Mesothelial cell of epicardium (in vitro differentiated cells): ENCODE results near the gene ARHGEF25. TPM values are rescaled to one million over a fixed set of nuclear protein-coding genes. Genes with fewer than 3 reads are reported as not detected.

Source experiments
- DNase-seq, 2 experiments: peaks; one replicate each; pipeline ENCODE4 v3.0.0; 2021; ENCODE audit warnings: low spot score in 2 of 2; ENCODE audit not compliant: unreplicated experiment in 2 of 2
- H3K27ac Mint-ChIP-seq: 2 replicates; pipeline ENCODE4 v1.8.0; 2021; ENCODE audit warnings: mixed read lengths
- H3K27me3 Mint-ChIP-seq: 2 replicates; pipeline ENCODE4 v1.8.0; 2021; ENCODE audit warnings: low read depth, mixed read lengths
- H3K36me3 Mint-ChIP-seq: 2 replicates; pipeline ENCODE4 v1.8.0; 2021; ENCODE audit warnings: mixed read lengths
- H3K4me1 Mint-ChIP-seq: 2 replicates; pipeline ENCODE4 v1.8.0; 2021; ENCODE audit warnings: mixed read lengths
- H3K4me3 Mint-ChIP-seq: 2 replicates; pipeline ENCODE4 v1.8.0; 2021; ENCODE audit warnings: mild to moderate bottlenecking, moderate library complexity, mixed read lengths
- H3K9me3 Mint-ChIP-seq: 2 replicates; pipeline ENCODE4 v1.8.0; 2021; ENCODE audit warnings: mixed read lengths
- CTCF ChIP-seq: fragments of 200-600 bp; sonication (generic); IDR thresholded peaks from one replicate; pipeline ENCODE4 v1.5.0; 2021; ENCODE audit warnings: antibody characterized with exemption; ENCODE audit not compliant: unreplicated experiment
- total RNA-seq: library from RNA; stranded (reverse); gene quantifications from 3 replicates; pipeline ENCODE4 v1.2.1, GENCODE V29; 2021

Gene ARHGEF25
- total RNA-seq, 1 donor from 2014 or later: 65.0 TPM

GRCh38 chr12:57603815-57604453 lies 7.3 kb upstream of the ARHGEF25 start:
- H3K4me3 Mint-ChIP-seq: peak overlapping the region; percentile 85
- H3K9me3 Mint-ChIP-seq: no peaks in the 10 kb centered on the region
- H3K4me1 Mint-ChIP-seq: peaks cover 21% of the 10 kb centered on the region
- H3K36me3 Mint-ChIP-seq: peaks cover 40% of the 10 kb centered on the region
- peak overlapping the region; percentile 90 for H3K27ac Mint-ChIP-seq
- TF ChIP-seq CTCF: no peak
- DNase-seq: no peak
- no peaks in the 10 kb centered on the region for H3K27me3 Mint-ChIP-seq

DNA sequence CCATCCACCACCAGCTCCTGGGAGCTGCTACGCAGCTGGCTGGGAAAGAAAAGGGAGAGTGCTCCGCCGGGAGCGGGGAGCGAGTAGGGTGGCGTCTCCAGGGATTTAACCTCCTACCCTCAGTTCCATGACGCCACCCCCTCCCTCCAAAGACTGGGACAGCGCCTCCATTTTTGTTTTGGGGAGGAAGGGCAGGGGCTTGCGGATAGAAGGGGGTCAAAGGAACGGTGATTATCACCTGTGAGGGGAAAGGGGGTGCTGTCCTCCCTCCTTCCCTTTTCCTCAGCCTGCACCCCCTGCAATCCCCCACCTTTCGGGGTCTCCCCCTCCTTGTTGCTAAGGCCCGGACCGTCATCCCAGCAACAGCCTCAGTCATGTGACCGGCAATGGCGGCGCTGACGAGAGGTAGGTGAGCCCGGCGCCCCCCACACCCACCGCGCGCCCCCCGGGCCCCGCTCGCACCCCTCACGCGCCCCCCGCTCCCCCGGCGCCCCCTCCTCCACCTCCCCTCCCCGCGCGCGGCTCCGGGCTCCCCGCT lies 6.7 kb upstream of the ARHGEF25 start, which contains the start of gene DTX3:
Gene DTX3 (plus strand): TSS at position 371 of the 538 bp plus-strand sequence. CDS start 1,694 bp downstream, outside the sequence.
- Mint-ChIP-seq H3K9me3 (no peaks in the 10 kb centered on the region), H3K4me3 (peak within 1 kb of the TSS; percentile 85), H3K4me1 (peaks cover 26% of the 10 kb centered on the region), H3K27ac (peak within 1 kb of the TSS; percentile 90), H3K36me3 (peaks cover 35% of the 10 kb centered on the region), H3K27me3 (no peaks in the 10 kb centered on the region)
- no peak for TF ChIP-seq CTCF
- peak in 1 of 2 experiments; percentile 59 for DNase-seq

DNA sequence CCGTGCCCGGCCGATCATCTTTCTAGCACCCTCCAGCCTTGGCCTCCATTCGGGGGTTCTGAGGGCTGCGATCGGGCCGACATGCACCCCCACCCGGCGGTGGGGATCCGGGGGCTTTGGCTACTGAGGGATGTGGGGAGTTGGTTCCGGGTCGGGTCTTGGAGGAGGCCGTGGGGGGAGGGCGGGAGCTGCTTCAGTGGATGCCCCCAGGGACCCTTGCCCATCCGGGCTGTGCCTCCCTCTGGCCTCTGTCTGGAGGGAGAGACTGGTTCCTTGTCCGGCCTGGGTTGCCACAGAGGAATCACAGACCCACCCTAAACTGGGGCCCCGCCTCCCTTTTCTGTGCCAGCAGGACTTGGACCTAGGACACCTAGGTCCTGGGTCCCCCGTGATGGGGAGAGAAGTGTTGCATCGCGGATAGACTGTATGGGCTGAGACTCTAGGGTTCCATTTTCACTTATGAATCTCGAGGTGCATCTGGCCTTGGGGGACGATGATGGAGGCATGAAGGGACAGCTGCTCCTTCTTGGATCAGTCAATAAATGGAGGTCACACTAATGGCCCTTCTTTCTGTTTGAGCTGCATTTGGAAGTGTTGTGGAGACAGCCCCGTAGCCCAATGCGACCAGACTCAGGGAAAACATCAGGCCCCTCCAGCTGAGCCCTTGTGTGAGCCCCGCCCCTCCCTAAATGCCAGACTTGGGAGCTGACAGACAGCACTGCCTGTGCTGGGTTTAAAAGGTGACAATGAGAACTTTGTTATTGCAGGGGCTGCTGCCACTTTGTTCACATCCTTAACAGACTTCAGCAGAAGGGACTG lies 6.0 kb upstream of the ARHGEF25 start:
- peaks cover 29% of the 10 kb centered on the region for H3K36me3 Mint-ChIP-seq
- no peaks in the 10 kb centered on the region for H3K9me3 Mint-ChIP-seq
- TF ChIP-seq CTCF: no peak
- H3K27ac Mint-ChIP-seq: peak overlapping the region; percentile 82
- H3K27me3 Mint-ChIP-seq: no peaks in the 10 kb centered on the region
- peak in 1 of 2 experiments; percentile 44 for DNase-seq
- peak overlapping the region; percentile 85 for H3K4me3 Mint-ChIP-seq
- peaks cover 30% of the 10 kb centered on the region for H3K4me1 Mint-ChIP-seq

GRCh38 chr12:57605811-57606311 lies 5.4 kb upstream of the ARHGEF25 start:
- no peak for TF ChIP-seq CTCF
- Mint-ChIP-seq H3K27ac (peak overlapping the region; percentile 82), H3K27me3 (no peaks in the 10 kb centered on the region), H3K4me3 (peak overlapping the region; percentile 85), H3K36me3 (peaks cover 24% of the 10 kb centered on the region), H3K4me1 (peaks cover 37% of the 10 kb centered on the region), H3K9me3 (no peaks in the 10 kb centered on the region)
- no peak for DNase-seq

DNA sequence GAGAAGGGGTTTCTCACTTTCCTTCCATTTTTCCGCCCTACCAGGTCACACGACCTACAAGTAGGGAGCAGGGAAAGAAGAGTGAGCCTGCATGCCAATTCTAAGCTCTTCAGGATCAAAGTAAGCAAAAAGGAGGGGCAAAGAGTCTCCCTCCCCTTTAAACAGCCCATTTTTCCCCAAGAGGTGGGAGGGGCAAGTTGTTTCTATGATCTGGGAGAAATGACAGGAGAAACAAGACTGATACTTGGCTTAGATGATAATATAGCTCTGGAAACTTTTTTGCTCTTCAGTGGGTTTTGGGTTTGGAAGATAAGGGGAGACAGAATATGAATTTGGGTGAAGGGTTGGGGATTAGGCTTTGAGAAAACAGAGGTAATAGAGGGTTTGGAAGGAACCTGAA lies 4.8 kb upstream of the ARHGEF25 start:
- H3K4me1 Mint-ChIP-seq: peaks cover 38% of the 10 kb centered on the region
- no peak for TF ChIP-seq CTCF
- H3K36me3 Mint-ChIP-seq: peaks cover 23% of the 10 kb centered on the region
- H3K9me3 Mint-ChIP-seq: no peaks in the 10 kb centered on the region
- no peaks in the 10 kb centered on the region for H3K27me3 Mint-ChIP-seq
- peak overlapping the region; percentile 85 for H3K4me3 Mint-ChIP-seq
- H3K27ac Mint-ChIP-seq: peak overlapping the region; percentile 69
- DNase-seq: no peak
